NT2/D1 (cell line): ENCODE results near the gene GJB1.
"Not testable (repeated sequence)": the region's sequence is repeated elsewhere in the genome, so short reads cannot be mapped to it uniquely, and the experiment has no call there.

Experiments
- DNase-seq: peaks from one replicate; pipeline ENCODE4 v3.0.0-alpha.2; 2011; ENCODE audit warnings: low read depth, low spot score
- H3K27me3 ChIP-seq: 2 replicates; pipeline ENCODE4 v1.6.0; 2011; ENCODE audit warnings: mild to moderate bottlenecking; ENCODE audit not compliant: insufficient read length, insufficient read depth
- H3K36me3 ChIP-seq: 2 replicates; pipeline ENCODE4 v1.6.1; 2011; ENCODE audit warnings: mild to moderate bottlenecking, low read length, mixed read lengths; ENCODE audit not compliant: insufficient read depth, insufficient read length
- H3K4me1 ChIP-seq: 2 replicates; pipeline ENCODE4 v1.5.1; 2011; ENCODE audit not compliant: insufficient read depth, insufficient read length
- H3K4me3 ChIP-seq: 2 replicates; pipeline ENCODE4 v1.5.1; 2011; ENCODE audit warnings: low read depth; ENCODE audit not compliant: insufficient read length
- H3K9ac ChIP-seq: 2 replicates; pipeline ENCODE4 v1.6.0; 2011; ENCODE audit warnings: low read depth; ENCODE audit not compliant: insufficient read length
- H3K9me3 ChIP-seq: 2 replicates; pipeline ENCODE4 v1.5.1; 2011; ENCODE audit warnings: mild to moderate bottlenecking, low read length; ENCODE audit not compliant: insufficient read depth
- SUZ12 ChIP-seq: IDR thresholded peaks from 2 replicates; pipeline ENCODE4 v1.6.1; 2011; ENCODE audit not compliant: insufficient read length, insufficient read depth; ENCODE audit errors: extremely low read depth
- YY1 ChIP-seq: IDR thresholded peaks from 2 replicates; pipeline ENCODE4 v1.6.1; 2011; ENCODE audit not compliant: insufficient read length, insufficient read depth
- ZNF274 ChIP-seq: IDR thresholded peaks from 2 replicates; pipeline ENCODE4 v1.6.1; 2011; ENCODE audit warnings: mild to moderate bottlenecking, low read depth, low read length

Gene GJB1

DNA sequence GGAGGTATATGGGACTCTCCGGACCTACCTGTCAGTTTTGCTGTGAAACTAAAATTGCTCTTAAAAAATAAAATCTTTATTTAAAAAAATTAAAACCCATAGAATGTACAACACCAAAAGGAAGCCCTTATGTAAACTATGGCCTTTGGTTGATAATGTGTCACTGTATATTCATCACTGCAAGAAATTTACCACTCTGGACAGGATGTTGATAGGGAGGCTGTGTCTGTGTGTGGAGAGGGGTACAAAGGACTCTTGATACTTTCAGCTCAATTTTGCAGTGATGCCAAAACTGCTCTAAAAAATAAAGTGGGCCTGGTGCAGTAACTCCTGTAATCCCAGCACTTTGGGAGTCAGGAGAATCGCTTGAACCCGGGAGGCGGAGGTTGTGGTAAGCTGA, 33.8 kb downstream of the GJB1 start:
- no peak overlapping the region for H3K9ac ChIP-seq
- no peak for DNase-seq
- no peaks in the 10 kb centered on the region for H3K9me3 ChIP-seq
- H3K4me1 ChIP-seq: peaks cover under 1% of the 10 kb centered on the region
- TF ChIP-seq YY1: no peak
- no peak for TF ChIP-seq ZNF274
- TF ChIP-seq SUZ12: no peak
- no peak overlapping the region for H3K4me3 ChIP-seq
- H3K36me3 ChIP-seq: peaks cover 11% of the 10 kb centered on the region
- no peaks in the 10 kb centered on the region for H3K27me3 ChIP-seq

DNA sequence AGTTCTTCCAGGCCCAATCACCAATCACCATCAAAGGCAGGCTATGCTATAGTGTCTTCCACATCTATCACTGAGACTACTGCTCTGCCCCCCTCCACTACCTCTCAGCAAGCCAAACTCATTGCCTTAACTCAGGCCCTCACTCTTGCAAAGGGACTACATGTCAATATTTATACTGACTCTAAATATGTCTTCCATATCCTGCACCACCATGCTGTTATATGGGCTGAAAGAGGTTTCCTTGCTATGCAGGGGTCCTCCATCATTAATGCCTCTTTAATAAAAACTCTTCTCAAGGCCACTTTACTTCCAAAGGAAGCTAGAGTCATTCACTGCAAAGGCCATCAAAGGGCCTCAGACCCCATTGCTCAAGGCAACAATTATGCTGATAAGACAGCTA, 45.6 kb downstream of the GJB1 start:
- not testable (repeated sequence) for H3K9ac ChIP-seq, H3K4me3 ChIP-seq, H3K27me3 ChIP-seq, H3K4me1 ChIP-seq, DNase-seq, H3K36me3 ChIP-seq
- peaks cover 22% of the 10 kb centered on the region; the same call in 1 of the 2 replicates for H3K9me3 ChIP-seq

DNA sequence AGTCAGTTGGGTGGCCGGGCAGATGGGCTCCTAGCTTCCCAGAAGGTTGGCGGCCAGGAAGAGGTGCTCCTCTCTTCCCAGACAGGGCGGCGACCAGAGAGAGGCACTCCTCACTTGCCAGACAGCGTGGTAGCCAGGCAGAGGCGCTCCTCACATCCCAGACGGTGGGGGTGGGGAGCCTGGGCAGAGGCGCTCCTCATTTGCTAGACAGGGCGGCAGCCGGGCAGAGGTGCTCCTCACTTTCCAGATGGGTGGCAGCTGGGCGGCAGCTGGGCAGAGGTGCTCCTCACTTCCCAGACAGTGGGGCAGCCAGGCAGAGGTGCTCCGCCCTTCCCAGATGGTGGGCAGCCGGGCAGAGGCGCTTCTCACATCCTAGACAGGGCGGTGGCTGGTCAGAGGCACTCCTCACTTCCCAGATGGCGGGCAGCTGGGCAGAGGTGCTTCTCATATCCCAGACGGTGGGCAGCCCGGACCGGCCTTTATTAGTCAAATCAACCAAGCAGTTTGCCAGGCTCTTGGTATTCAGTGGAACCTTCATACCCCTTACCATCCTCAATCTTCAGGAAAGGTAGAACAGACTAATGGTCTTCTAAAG, 46.9 kb downstream of the GJB1 start:
- no peak overlapping the region for H3K4me3 ChIP-seq
- H3K27me3 ChIP-seq: no peaks in the 10 kb centered on the region
- H3K9me3 ChIP-seq: peaks cover 22% of the 10 kb centered on the region; the same call in 1 of the 2 replicates
- no peaks in the 10 kb centered on the region for H3K36me3 ChIP-seq
- TF ChIP-seq YY1 (no peak), ZNF274 (no peak), SUZ12 (no peak)
- no peak for DNase-seq
- no peaks in the 10 kb centered on the region for H3K4me1 ChIP-seq
- no peak overlapping the region for H3K9ac ChIP-seq

DNA sequence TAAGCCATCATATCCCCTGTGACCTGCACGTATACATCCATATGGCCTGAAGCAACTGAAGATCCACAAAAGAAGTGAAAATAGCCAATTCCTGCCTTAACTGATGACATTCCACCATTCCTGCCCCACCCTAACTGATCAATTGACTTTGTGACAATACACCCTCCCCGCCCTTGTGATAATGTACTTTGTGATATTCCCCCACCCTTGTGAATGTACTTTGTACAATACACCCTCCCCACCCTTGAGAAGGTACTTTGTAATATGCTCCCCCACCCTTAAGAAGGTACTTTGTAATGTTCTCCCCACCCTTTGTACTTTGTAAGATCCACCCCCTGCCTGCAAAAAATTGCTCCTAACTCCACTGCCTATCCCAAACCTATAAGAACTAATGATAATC, 49.3 kb downstream of the GJB1 start:
- H3K4me3 ChIP-seq, H3K36me3 ChIP-seq, H3K4me1 ChIP-seq, H3K27me3 ChIP-seq, DNase-seq, H3K9ac ChIP-seq: not testable (repeated sequence)
- H3K9me3 ChIP-seq: peaks cover 22% of the 10 kb centered on the region; the same call in 1 of the 2 replicates
